GM19438 (cell line): ENCODE data around the gene SLC39A3.

Source experiments
- ATAC-seq: cut with Tn5 transposase; IDR thresholded peaks from one replicate; pipeline ENCODE4 v1.9.1; 2021; ENCODE audit warnings: low read depth; ENCODE audit not compliant: unreplicated experiment

Gene SLC39A3

GRCh38 chr19:2706251-2706650, 33.6 kb downstream of the SLC39A3 start:
- ATAC-seq: no peak

- no peak for ATAC-seq
Observed at GRCh38 chr19:2703691-2704216, 36.1 kb downstream of the SLC39A3 start.

GRCh38 chr19:2703077-2703437, 36.8 kb downstream of the SLC39A3 start:
- ATAC-seq: no peak

DNA sequence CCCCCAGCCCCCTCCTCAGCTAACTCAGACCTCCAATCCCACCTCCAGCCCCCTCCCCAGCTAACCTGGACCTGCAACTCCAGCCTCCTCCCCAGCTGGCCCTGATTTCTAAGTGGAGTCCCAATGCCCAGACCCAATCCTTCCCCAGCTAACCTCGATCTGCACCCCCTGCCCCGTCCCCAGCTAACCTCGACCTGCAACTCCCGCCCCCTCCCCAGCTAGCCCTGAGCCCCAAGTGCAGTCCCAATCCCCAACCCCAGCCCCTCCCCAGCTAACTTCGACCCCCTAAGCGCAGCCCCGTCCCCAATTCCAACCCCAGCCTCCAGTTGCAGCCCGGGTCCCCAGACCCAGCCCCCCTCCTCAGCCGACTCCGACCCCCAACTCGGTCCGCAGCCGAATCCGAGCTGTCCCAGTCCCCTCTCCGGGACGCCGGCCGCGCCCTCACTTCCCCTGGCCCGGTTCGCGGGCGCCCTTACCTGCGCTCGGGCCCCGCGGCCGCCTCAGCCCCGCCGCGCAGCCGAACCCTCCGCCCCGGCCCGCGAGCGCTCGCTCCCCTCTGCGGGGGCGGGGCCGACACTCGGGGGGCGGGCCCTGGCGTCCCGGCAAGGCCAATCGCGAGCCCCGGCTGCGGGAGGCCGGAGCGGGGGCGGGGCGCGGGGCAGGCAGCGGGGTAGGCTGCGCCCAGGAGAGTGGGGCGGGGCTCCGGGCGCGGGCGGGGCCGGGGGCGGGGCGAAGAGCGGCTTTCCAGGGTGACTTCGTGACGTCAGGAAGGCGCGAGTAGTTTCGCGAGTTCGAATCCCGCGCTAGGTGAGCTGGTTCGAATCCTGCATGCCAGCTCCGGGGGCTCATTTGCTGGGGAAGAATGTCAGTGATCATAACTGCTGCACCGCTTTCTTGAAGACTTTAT, 37.4 kb downstream of the SLC39A3 start, which contains the start of gene GNG7:
TSS of gene GNG7 (minus strand) at position 525 of the 907 bp plus-strand sequence. CDS start 182,006 bp downstream, outside the sequence.
- peak; percentile 75 for ATAC-seq

GRCh38 chr19:2701361-2702169, 38.3 kb downstream of the SLC39A3 start:
- no peak for ATAC-seq

GRCh38 chr19:2700660-2701360, 39.0 kb downstream of the SLC39A3 start:
- no peak for ATAC-seq

GRCh38 chr19:2699413-2700140, 40.2 kb downstream of the SLC39A3 start:
- no peak for ATAC-seq

- ATAC-seq: no peak
Observed at GRCh38 chr19:2694196-2694595, 45.6 kb downstream of the SLC39A3 start.

DNA sequence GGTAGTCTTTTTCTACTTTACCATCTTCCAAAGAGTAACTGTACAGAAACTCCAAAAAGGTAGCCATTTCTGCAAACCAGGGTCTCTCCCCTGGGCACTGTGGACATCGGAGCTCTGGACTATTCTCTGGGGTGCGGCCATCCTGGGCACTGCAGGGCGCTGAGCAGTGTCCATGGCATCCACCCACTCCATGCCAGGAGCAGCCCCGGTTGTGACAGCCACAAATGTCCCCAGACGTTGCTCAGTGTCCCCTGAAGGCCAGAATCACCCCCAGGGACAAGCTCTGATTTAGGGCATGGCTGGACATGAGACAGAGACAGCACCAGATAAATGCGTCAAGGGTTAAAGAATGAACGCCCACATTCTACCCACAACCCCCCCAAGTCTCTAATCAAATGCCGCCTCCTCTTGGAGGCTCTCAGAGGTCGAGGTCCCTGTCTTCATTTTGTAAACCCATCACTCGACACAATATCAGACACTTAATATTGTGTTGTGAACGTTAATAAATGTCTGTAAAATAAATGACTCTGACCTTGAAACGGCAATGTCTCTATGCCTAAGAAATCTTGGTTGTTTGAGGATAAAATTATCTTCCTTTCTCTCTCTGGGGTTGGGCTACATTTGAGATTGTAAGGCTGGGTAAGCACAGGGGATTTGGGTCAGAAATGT, 46.2 kb downstream of the SLC39A3 start:
- no peak for ATAC-seq

DNA sequence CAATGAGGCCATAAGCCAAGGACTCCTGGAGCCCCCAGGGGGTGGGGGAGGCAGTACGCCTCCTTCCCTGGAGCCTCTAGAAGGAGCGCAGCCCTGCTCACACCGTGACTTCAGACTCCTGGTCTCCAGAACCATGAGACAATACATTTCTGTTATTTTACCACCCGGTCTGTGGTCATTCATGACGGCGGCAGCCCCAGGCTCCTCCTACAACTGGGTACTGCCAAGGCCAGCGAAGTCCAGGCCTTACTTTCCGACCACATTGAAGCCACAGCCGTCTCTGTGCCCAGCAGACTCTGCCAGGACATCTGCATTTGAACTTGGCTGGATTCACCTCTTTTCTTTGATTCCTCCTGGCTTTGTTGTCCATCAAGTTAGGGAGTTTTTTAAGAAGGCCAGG, 47.9 kb downstream of the SLC39A3 start:
- ATAC-seq: no peak

GRCh38 chr19:2690856-2691255, 49.0 kb downstream of the SLC39A3 start:
- ATAC-seq: no peak

- ATAC-seq: no peak
Observed at GRCh38 chr19:2686360-2686759, 53.5 kb downstream of the SLC39A3 start.

DNA sequence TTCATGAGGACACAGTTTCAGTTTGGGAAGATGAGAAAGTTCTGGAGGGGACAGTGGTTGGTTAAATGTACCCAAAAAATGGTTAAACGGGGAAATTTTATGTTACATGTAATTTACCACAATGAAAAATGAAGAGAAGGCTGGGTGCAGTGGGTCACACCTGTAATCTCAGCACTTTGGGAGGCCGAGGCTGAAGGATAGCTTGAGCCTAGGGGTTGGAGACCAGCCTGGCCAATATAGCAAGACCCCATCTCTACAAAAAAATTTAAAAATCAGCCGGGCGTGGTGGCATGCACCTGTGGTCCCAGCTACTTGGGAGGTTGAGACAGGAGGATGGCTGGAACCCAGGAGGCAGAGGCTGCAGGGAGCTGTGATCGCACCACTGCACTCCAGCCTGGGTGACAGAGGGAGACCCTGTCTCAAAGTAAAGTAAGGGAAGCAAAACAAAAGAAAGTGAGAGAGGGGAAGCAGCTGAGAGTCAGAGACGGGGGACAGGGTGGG, 54.6 kb downstream of the SLC39A3 start:
- ATAC-seq: no peak

DNA sequence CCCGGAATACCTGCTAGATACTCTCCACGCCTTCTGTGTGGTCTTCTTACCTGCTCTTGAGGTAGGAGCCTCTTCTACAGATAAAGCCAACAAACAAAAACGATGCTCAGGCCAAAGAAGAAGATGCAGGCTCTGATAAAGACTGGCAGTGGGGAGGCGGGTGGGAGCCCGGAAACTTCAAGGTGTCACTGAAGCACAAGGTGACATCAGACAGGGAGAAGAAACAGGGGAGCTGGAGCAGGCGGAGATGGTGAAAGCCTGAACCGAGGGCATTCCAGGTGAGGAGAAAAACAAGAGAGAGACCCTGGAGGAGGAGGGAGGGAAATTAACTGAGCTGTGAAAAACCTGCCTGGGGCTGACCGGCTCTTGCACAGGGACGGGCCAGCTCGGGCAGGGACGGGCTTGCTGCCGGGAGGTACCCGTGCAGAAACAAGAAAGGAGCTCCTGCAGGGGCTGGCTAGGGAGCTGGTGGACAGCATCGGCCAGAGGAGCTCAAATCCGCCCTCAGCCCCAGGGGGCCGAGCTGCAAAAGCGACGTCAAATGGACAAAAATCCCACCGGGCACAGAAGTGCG, 56.3 kb downstream of the SLC39A3 start:
- ATAC-seq: no peak
